Ectodermal cell (in vitro differentiated cells): ENCODE measurements around the gene LUZP1.

Source experiments
- H3K27ac ChIP-seq: 2 replicates; pipeline ENCODE4 v1.7.0; 2013; ENCODE audit warnings: mild to moderate bottlenecking, low read depth, low read length; ENCODE audit not compliant: insufficient read depth, poor library complexity, severe bottlenecking
- H3K27me3 ChIP-seq: 2 replicates; pipeline ENCODE4 v1.7.0; 2013; ENCODE audit warnings: mild to moderate bottlenecking, low read length; ENCODE audit not compliant: insufficient read depth, control insufficient read depth, poor library complexity, severe bottlenecking
- H3K36me3 ChIP-seq: one replicate; pipeline ENCODE4 v1.7.0; 2013; ENCODE audit warnings: low read length; ENCODE audit not compliant: control insufficient read depth, insufficient read depth
- H3K4me1 ChIP-seq: one replicate; pipeline ENCODE4 v1.7.0; 2013; ENCODE audit warnings: low read length; ENCODE audit not compliant: control insufficient read depth, insufficient read depth
- H3K4me3 ChIP-seq: 2 replicates; pipeline ENCODE4 v1.7.0; 2013; ENCODE audit warnings: low read depth, low read length, control low read depth; ENCODE audit not compliant: insufficient read depth
- H3K9me3 ChIP-seq: 2 replicates; pipeline ENCODE4 v1.7.0; 2013; ENCODE audit warnings: mild to moderate bottlenecking, low read length, moderate library complexity; ENCODE audit not compliant: control insufficient read depth
- WGBS, 2 experiments: methylation state at CpG; one replicate each; pipeline ENCODE4 v1.1.7; 2013; ENCODE audit warnings: missing lambda C conversion rate in 2 of 2; 5-methylcytosine and 5-hydroxymethylcytosine counted together

Gene LUZP1

DNA sequence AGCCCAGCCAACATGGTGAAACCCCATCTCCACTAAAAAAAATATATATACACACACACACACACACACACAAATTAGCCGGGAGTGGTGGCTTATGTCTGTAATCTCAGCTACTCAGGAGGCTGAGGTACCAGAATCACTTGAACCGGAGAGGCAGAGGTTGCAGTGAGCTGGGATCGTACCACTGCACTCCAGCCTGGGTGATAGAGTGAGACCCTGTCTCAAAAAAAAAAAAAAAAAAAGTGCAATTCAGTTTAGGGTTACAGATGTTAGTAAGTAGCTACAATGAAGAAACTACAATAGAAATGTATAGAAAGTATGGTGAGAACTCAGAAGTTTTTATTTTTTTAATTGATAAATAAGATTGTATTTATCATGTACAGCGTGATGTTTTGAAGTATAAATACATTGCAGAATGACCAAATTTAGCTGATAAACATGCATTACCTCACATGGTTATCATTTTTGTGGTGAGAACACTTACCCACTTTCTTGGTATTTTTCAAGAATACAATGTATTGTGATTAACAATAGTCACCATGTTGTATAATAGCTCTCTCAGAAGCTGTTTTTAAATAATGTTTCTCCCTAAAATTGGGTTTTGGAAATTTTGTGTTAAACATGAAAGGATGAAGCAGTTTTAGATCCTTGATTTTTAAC lies 131.4 kb downstream of the LUZP1 start:
- WGBS, 2 experiments: 88 to 96% methylated on average over 3 to 4 of the region's 4 CpGs
- H3K27me3 ChIP-seq: no peaks in the 10 kb centered on the region
- no peaks in the 10 kb centered on the region for H3K36me3 ChIP-seq
- H3K9me3 ChIP-seq: no peaks in the 10 kb centered on the region
- peaks cover 5% of the 10 kb centered on the region for H3K4me1 ChIP-seq
- H3K4me3 ChIP-seq: no peak overlapping the region
- no peak overlapping the region for H3K27ac ChIP-seq

DNA sequence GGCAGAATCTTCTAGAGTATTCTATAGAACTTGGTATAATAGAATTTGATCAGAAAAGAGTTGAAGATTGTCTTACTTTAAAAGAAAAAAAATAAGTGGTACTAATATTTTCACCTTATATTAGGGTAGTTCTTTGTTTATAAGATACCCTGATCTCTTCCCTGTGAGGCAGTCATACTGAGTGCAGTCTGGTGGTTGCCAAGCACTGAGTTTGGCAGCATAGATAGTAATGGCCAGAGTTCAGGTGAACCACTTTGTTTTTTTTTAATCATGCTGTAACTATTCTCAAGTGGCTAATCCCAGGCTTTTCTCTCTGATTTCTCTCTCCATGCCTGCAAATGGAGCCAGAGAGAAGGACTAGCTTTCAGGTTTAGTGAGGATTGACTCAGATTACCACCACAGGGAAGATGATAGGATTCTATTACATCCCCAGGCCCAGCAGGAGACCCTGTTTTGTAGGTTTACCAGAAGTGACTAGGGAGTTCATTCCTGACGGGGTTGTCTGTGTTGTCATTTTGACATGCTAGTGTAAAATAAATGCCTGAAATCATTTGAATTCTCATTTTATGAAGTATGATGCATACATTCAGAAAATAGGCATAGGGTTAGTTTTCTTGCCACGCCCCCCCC lies 132.7 kb downstream of the LUZP1 start:
- no peaks in the 10 kb centered on the region for H3K27me3 ChIP-seq
- no peak overlapping the region for H3K27ac ChIP-seq
- no peaks in the 10 kb centered on the region for H3K9me3 ChIP-seq
- H3K4me3 ChIP-seq: no peak overlapping the region
- H3K4me1 ChIP-seq: peaks cover 5% of the 10 kb centered on the region
- 52 to 67% methylated on average over 1 to 2 of the region's 2 CpGs for WGBS, 2 experiments
- peaks cover 3% of the 10 kb centered on the region for H3K36me3 ChIP-seq
